Stimulated activated CD4-positive, alpha-beta T cell treated with anti-CD3 and anti-CD28 coated beads, Interleukin-1b, Interleukin-23, amount 100 ng/mL, for 4 hours (primary cell): Measurements from ENCODE around the gene ITPKB.

Source experiments
- DNase-seq, 2 donors: peaks; one replicate each; pipeline ENCODE4 v3.0.0-alpha.2; 2020; ENCODE audit warnings: low read depth in 2 of 2

ITPKB gene

DNA sequence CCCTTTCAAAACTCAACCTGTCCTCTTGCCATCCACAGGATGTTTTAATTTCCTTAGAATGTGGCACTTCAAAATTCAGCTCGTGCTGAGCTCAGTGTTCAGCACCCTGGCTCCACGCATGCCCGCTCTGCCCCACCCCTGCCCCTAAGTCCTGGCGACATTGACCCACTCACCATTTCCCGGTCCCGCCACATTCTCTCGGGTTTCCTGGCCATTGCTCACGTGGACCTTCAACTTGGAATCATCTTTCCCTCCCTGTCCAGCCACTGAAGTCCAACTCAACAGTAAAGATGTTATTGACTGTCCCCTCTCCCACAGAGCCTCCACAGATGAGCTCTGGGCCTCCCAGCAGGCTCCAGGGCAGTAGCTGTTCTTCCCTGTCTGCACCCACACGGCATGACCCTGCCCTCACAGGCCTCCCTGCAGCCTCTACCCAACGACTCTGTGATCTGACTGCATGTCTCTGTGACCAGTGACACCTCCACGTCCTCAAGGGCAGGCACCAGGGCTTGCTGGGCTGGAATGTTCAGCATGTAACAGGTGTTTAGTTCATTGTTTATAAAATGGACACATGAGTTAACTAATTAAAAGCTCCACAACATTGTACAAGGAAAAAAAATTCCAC lies 53.8 kb downstream of the ITPKB start:
- no peak for DNase-seq

- DNase-seq = no peak
Observed at GRCh38 chr1:226684026-226684425, 55.1 kb downstream of the ITPKB start.

- no peak for DNase-seq
Observed at GRCh38 chr1:226682871-226683814, 55.9 kb downstream of the ITPKB start.

DNA sequence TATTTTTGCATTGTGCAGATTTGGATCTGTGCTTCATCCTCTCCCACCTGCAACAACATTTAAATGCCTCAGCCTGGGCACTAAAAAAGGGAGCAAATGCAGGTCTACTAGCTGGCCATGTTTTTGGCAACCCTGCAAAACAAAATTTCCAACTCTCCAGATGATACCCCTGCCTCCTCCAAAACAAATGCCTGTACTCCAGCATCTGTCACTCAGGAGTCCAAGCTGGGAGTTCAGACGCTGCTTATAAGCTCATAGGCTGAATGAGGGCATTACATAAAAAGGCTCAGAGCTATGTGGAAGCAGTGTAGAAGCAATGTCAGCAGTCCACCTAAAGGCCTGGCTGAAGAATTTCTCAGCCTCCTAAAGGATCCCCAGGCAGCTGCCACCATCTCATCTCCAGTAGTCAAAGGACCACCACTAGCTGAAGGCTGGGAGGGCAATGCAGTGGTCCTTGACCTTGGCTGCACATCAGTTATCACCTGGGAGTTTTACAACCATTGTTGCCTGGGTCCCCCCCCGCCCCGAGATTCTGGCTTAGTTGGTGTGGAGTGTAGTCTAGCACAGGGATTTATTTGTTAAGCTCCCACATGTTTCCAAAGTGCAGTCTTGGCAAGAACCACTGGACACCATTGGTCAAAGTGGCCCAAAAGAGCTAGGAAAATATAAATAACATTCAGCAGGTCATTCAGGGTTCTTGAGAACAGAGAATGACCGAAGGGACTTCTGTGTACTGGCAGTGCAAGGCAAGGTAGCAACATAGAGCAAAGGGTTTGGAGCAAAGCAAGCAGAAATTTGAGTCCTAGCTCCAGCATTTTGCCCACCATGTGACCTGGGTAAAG lies 57.2 kb downstream of the ITPKB start:
- DNase-seq = no peak

DNA sequence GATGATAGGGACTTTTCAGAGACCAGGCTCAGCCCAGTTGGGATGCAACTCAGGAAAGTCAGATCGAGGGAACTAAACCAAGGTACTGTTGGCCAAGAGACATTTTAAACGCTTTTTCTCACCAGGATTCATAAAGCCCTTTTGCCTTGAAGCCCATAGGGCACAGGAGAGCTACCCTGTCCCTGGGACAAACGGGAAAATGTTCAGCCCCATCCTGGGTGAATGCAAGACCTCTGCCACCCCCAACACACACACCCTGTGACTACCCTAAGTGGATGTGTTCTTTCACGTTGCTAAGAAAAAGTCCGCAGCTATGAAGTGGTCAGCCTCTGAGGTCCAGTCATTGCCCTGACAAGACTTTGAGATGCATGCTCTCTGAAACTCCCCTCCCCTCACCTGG lies 58.4 kb downstream of the ITPKB start:
- DNase-seq = no peak

DNA sequence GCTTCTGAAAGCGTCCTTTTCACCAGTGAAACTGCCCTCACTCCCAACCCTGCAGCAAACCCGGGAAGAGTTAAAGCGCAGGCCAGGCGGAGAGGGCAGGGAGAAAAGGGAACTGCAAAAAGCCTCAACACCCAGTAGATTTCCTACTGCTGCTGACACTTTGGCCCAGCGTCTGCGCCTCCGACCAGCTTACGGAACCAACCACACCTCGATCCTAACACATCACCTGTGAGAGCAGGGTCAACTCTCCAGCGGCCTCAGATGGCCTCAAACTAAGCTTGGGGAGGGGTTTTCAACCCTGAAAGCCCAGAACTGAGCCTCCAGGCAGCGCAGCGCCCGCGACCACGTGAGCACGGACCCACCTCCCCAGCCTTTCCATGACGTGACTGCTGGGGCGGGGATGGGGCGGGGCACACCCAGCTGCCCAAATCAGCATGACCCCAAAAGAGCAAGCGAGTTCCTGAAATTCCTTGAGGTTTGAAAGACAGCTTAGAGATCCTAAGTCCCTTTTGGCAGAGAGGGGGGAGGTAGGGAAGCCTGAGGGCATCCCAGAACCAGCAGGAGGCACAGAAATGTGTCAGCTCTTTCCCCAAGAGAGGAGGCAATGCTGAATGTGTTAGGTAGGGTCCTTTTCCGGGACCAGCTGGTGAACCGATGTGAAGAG lies 59.1 kb downstream of the ITPKB start:
- DNase-seq = peak; percentile 66 to 74

DNA sequence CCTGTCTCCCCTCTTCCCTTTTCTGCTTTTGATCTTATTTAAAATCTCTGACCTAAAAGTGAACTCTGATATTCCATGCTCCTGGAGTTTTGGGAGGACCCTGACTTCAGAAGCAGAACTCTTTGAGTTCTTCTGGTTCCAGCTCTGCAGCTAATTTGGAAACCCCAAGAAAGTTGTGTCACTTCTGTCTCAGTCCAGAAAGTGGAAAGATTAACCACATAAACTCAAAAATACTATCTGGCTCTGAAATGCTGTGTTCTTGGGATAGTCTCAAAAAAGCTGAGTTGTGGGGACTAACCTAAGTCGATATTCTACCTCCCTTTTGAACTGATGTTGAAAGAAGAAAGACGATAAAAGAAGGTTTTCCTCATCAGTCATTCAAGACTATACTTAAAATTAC lies 59.8 kb downstream of the ITPKB start:
- DNase-seq = no peak

GRCh38 chr1:226678701-226679100 lies 60.4 kb downstream of the ITPKB start:
- DNase-seq = no peak

GRCh38 chr1:226678251-226678650 lies 60.8 kb downstream of the ITPKB start:
- no peak for DNase-seq

DNA sequence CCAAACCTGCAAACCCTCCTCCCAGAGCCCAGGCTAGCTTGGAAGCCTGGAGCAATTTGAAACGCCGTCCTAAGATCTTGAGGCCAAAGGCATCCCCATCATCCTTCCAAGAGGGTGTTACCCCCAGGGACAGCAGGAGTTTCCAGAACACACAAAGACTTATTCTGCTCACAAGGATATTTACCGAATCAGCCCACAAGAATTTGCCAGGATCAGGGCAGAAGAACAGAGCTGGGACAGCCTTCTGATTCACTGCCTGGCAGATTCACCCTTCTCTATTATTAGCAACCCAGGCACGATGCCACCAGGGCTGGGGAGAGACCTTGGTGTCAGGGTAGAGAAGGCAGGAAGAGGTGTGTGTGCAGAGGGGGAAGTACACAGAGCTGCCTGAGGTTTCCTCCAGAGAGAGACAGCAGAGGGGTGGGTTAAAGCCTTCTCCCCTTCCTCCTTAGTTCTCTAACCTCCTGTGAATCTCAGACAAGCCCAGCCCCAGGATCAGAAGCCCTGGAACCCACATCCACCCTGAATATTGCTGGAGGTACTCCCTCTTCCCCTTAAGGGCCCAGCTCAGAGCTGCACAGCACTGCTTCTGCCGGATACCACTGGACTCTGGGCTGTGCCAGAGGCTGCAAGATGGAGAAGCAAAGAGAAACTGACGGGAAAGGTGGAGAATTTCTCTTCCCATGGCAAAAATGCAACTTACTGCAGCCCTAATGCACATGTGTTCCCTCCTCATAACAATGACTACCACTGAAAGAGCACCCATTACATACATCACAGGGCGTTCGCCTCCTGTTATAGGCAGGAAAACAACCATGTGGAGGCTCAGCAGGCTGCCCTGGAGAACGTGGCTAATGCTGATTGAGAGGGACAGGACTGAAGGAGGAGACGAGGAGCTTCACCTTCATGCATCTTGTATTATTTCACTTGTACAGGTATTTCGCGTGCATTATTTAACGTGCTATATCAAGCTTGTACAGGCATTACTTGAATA lies 61.8 kb downstream of the ITPKB start:
- DNase-seq = peak; percentile 43 to 56

- no peak for DNase-seq
Observed at GRCh38 chr1:226676381-226676780, 62.7 kb downstream of the ITPKB start.

GRCh38 chr1:226675715-226676357 lies 63.2 kb downstream of the ITPKB start:
- DNase-seq = no peak

DNA sequence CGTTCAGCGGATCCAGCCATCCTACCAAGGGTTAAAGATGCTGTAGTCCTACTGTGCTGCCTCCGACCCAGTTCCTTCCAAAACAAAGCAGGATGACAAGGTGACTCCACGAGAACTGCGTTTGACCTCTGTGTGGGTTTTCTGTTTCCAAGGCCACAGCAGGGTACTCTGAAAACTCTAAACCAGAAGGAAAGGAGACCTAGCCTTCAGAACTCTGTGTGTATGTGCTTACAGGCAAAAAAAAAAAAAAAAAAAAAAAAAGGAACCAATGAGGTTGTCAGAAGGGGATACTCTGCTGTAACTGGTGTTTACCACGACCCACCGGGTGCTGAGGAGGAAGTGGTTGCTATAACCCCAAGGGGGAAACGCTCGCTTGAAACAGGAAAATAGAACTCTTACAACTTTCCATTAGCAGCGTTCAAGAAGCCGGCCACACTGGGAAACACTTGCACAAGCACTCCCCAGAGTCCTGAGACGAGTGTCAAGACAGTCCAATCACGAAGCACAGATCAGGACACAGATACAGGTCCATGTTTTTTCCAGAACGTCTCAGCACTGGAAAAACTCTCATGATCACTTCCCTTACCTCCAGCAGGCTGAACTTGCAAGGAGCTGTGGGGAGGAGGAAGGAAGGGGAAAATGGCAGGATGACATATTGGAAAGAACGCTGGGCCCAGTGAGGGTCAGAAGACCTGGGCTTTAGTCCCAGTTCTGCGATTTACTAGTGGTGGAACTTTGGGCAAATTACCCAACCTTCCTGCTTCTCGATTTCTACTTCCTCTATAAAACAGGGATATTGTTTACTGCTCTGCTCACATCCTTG lies 64.0 kb downstream of the ITPKB start:
- peak in 1 of 2 donors; percentile 49 for DNase-seq

DNA sequence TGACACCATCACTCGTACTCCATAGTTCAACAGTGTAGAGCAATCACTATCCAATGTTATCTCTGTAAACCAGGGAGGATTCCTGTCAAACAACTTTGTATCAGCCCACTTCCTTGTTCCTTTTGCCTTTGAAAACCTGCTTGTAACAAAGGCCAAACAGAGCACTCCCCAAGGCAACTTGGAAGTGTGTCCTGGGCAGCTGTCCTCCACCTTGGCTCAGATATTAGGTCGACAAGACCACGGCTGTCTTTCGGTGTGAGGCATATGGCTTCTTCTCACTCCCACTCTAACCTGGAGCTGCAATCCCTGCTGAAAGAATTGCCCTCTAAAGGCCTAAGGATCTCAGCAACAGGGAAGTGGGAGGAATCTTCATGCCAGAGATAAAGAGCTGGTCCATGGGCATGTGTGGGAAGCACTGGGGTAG lies 66.7 kb downstream of the ITPKB start:
- DNase-seq = no peak

GRCh38 chr1:226671277-226671676 lies 67.8 kb downstream of the ITPKB start:
- DNase-seq = no peak

DNA sequence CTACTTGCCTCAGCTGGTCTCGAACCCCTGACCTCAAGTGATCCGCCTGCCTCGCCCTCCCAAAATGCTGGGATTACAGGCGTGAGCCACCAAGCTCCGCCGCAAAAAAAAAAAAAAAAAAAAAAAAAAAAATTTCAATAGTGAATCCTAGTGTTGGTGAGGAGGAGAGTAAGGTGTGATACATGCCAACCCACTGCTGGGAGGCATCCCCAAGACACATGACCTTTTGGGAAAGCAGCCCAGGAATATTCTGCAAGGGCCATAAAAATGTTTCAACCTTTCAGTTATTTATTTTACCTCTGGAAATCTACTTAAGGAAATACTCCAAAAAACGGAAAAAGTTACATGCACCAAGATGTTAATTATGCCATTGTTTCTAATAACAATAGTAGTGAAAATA lies 69.0 kb downstream of the ITPKB start:
- DNase-seq = no peak

DNA sequence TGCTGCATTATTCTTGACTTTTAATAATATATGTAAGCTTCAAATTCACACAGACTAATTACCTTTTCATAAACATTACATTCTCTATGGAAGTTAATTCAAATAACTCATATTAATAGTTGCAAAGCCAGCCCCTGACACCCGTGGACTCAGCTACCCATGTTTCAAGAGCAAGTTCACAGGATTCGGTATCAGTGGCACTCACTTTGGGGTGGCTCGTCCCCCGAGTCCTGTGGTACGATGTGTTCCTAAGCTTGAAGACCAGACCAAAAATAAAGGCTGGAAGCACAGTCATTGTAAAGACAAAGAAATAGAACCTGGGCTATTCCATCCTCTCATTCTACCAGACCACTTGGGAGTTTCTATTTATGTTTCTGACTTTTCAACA lies 70.9 kb downstream of the ITPKB start:
- DNase-seq = no peak

DNA sequence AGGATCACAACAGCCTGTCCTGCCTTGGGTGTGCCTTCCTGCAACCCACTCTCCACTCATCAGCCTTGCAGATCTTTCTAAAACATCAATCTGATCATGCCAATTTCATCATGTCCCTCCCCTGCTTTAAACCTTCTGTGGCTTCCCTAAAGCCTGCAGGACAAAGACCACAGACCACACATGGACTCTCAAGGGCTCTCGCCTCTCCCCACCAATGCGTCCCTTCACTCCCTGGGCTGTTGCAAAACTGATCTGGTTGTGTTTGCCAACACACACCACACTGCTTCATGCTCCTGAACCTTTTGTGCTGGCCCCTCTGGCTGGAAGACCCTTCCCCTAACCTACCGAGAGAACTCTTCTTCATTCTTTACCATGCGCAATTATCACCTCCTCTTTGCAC lies 72.4 kb downstream of the ITPKB start:
- no peak for DNase-seq

DNA sequence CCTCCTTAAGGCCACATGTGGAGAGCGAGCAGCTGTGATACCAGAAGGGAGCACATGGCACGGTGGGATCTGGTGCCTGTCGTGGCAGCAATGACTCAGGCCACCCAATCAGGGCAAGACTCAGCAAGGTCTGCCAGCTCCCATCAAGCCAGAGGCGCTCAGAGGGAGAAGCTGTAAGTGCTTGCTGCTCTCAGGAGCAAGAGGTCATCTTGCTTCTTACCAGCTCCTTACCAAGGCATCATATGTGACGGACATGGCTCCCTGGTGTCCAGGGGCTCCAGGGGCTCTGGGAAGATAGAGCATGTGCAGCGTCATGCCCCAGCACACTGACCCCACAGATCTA lies 72.9 kb downstream of the ITPKB start:
- DNase-seq = no peak
